Pancreas (tissue), 10 donors: ENCODE results near the gene ATP1B2. TPM values are rescaled to one million over a fixed set of nuclear protein-coding genes. Genes with fewer than 3 reads are reported as not detected.
"Not testable (repeated sequence)": the region's sequence is repeated elsewhere in the genome, so short reads cannot be mapped to it uniquely, and the experiment has no call there.

Experiments
- ATAC-seq, 4 donors: fragments of 200-7000 bp; cut with Tn5 transposase; one replicate each; pipeline versions ENCODE4 v1.8.0 to v1.9.1; 2020; ENCODE audit warnings: mild to moderate bottlenecking in 4 of 4, moderate library complexity in 4 of 4
- DNase-seq, 6 donors: peaks; one replicate each; pipeline ENCODE4 v3.0.0-alpha.2; 2020
- FAIRE-seq: peaks from 2 replicates; lab custom pipeline; 2012; peaks lifted over from hg19 to GRCh38; lab: Jason Lieb, UNC
- H3K27ac ChIP-seq, 4 donors: fragments of 200-600 bp; sonication (generic); 1 replicate in 3 of 4; 2 replicates in 1 of 4; pipeline versions ENCODE4 v1.5.0 to v1.8.0; 2020
- H3K27me3 ChIP-seq, 4 donors: fragments of 200-600 bp; one replicate each; pipeline ENCODE4 v1.8.0; 2021
- H3K36me3 ChIP-seq, 3 donors: fragments of 200-600 bp; sonication (generic) in 1 of 3; one replicate each; pipeline versions ENCODE4 v1.5.0 to v1.8.0; 2020 to 2021
- H3K4me1 ChIP-seq, 3 donors: fragments of 200-600 bp; one replicate each; pipeline ENCODE4 v1.8.0; 2021
- H3K4me3 ChIP-seq, 4 donors: fragments of 200-600 bp; sonication (generic) in 2 of 4; one replicate each; pipeline versions ENCODE4 v1.5.0 to v1.8.0; 2020 to 2021
- H3K9me3 ChIP-seq, 4 donors: fragments of 200-600 bp; one replicate each; pipeline ENCODE4 v1.8.0; 2021
- CTCF ChIP-seq, 4 donors: fragments of 200-600 bp; sonication (generic) in 3 of 4; IDR thresholded peaks; one replicate each; pipeline versions ENCODE4 v1.5.0 to v1.8.0; 2021; ENCODE audit warnings: antibody characterized with exemption in 4 of 4
- WGBS, 2 donors: extraction: QIAGEN DNeasy Blood & Tissue Kit; methylation state at CpG; one replicate each; pipeline ENCODE4 v1.1.7; 2013; 5-methylcytosine and 5-hydroxymethylcytosine counted together
- intact Hi-C, 3 donors: fragments of 100-400 bp; cut with DNase I; formaldehyde crosslinking; loops; one replicate each; pipeline versions ENCODE4 v1.11.1 to v1.14.2; 2022
- polyA plus RNA-seq, 2 donors: library from polyadenylated mRNA; stranded (reverse); fragments of 200-250 nt; gene quantifications; one replicate each; pipeline ENCODE4 v1.2.3, GENCODE V29; 2013
- total RNA-seq, 6 donors: library from RNA; stranded (reverse); fragmentation: NEBNext Ultra II Directional in 4 of 6; extraction: Animal tissue kit (Norgen Biotek cat#: 25700) in 4 of 6; gene quantifications; one replicate each; pipeline versions ENCODE4 v1.2.1 to v1.2.4, GENCODE V29; 2021 to 2023
- donor health status: healthy with polysubstance abuse.
- donor health status: DM: no; HTN: no; CAD: no; lungs with moderate emphysema.
- donor health status: DM: no; HTN: no; CAD: no.
- donor health status: control.
- donor health status: control.
- donor health status: Bipolar disorder and iron deficiency.
- donor health status: DM: yes; HTN: yes; CAD: no.
- donor health status: DM: no; HTN: no; CAD: no.
- donor health status: DM: no; HTN: no; CAD: no.
- donor health status: DM: yes; HTN: yes; CAD: no.

ATP1B2 gene
- total and polyA plus RNA-seq, 8 donors, result 0.79 to 6.7 (median 1.3) TPM

- FAIRE-seq, result no peak
- Histone ChIP-seq H3K27me3 (no peaks in the 10 kb centered on the region), H3K4me1 (peaks cover 0 to 4% (median under 1%) of the 10 kb centered on the region in 3 donors), H3K9me3 (no peaks in the 10 kb centered on the region), H3K4me3 (no peak overlapping the region), H3K27ac (no peak overlapping the region), H3K36me3 (no peaks in the 10 kb centered on the region)
- WGBS, 2 donors, result 73 to 77% methylated on average over 5 of the region's 5 CpGs
- DNase-seq, result no peak
- no peak for TF ChIP-seq CTCF (IDR thresholded peaks at IDR 0.05)
- no peak for ATAC-seq
- intact Hi-C loops, result no loop called here
Observed at GRCh38 chr17:7618608-7619007, 32.1 kb upstream of the ATP1B2 start.

GRCh38 chr17:7620835-7621234 lies 29.9 kb upstream of the ATP1B2 start:
- 86 to 92% methylated on average over 8 of the region's 8 CpGs for WGBS, 2 donors
- DNase-seq, result no peak
- Histone ChIP-seq H3K27ac (no peak overlapping the region), H3K27me3 (no peaks in the 10 kb centered on the region), H3K36me3 (no peaks in the 10 kb centered on the region), H3K4me1 (no peaks in the 10 kb centered on the region), H3K4me3 (no peak overlapping the region), H3K9me3 (no peaks in the 10 kb centered on the region)
- no peak for TF ChIP-seq CTCF (IDR thresholded peaks at IDR 0.05)
- FAIRE-seq, result no peak
- ATAC-seq, result no peak
- intact Hi-C loops, result no loop called here

GRCh38 chr17:7623661-7624060 lies 27.1 kb upstream of the ATP1B2 start:
- TF ChIP-seq CTCF (IDR thresholded peaks at IDR 0.05), result no peak
- no peak overlapping the region for H3K4me3 ChIP-seq
- ATAC-seq (no peak), DNase-seq (no peak), FAIRE-seq (no peak)
- 72 to 82% methylated on average over 5 of the region's 5 CpGs for WGBS, 2 donors
- H3K9me3 ChIP-seq, result no peaks in the 10 kb centered on the region
- intact Hi-C loops, result no loop called here
- H3K27me3 ChIP-seq, result no peaks in the 10 kb centered on the region
- peaks cover 0 to 10% (median 6%) of the 10 kb centered on the region in 3 donors for H3K4me1 ChIP-seq
- no peaks in the 10 kb centered on the region for H3K36me3 ChIP-seq
- no peak overlapping the region for H3K27ac ChIP-seq

DNA sequence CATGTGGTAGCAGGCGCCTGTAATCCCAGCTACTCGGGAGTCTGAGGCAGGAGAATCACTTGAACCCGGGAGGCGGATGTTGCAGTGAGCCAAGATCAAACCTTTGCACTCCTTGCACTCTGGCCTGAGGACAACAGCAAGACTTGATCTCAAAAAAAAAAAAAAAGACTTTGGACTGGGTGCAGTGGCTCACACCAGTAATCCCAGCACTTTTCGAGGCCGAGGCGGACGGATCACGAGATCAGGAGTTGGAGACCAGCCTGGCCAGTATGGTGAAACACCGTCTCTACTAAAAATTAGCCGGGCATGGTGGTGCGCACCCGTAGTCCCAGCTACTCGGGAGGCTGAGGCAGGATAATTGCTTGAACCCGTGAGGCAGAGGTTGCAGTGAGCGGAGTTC lies 25.0 kb upstream of the ATP1B2 start:
- ATAC-seq, FAIRE-seq, H3K27ac ChIP-seq, DNase-seq, H3K9me3 ChIP-seq, H3K27me3 ChIP-seq, H3K4me3 ChIP-seq, intact Hi-C loops, H3K4me1 ChIP-seq, H3K36me3 ChIP-seq: not testable (repeated sequence)
- WGBS, 2 donors, result 94 to 95% methylated on average over 16 of the region's 16 CpGs

- TF ChIP-seq CTCF (IDR thresholded peaks at IDR 0.05), result no peak
- peak in 1 of 4 donors; percentile 4 for ATAC-seq
- H3K27me3 ChIP-seq, result no peaks in the 10 kb centered on the region
- H3K4me3 ChIP-seq, result peak overlapping the region in 2 of 4 donors; percentile 70 to 80
- no peak for FAIRE-seq
- H3K4me1 ChIP-seq, result peaks cover 0 to 10% (median 6%) of the 10 kb centered on the region in 3 donors
- peak in 1 of 6 donors; percentile 64 for DNase-seq
- peak overlapping the region in 3 of 4 donors; percentile 88 to 92 (median 89) for H3K27ac ChIP-seq
- 46 to 55% methylated on average over 7 of the region's 7 CpGs for WGBS, 2 donors
- no peaks in the 10 kb centered on the region for H3K36me3 ChIP-seq
- intact Hi-C loops, result no loop called here
- no peaks in the 10 kb centered on the region for H3K9me3 ChIP-seq
Observed at GRCh38 chr17:7626307-7626706, 24.4 kb upstream of the ATP1B2 start.
